ENCODE data around the gene ACP1.

- TF ChIP-seq CTCF (IDR thresholded peaks at IDR 0.05) (no peak), POLR2AphosphoS5 (IDR thresholded peaks at IDR 0.05; ENCODE audit: insufficient read depth in 1 of 2, low read depth in 1 of 2) (no peak), POLR2A (IDR thresholded peaks at IDR 0.05) (no peak)
Measured at GRCh38 chr2:233030-233429, 31.7 kb upstream of the ACP1 start.
